Glomerular endothelial cell (primary cell): Measurements from ENCODE around the gene BRMS1L. TPM values are rescaled to one million over a fixed set of nuclear protein-coding genes. Genes with fewer than 3 reads are reported as not detected.
A peak's percentile ranks its signal among the peaks of the same experiment; 100 is the strongest.
"Not testable (repeated sequence)": the region's sequence is repeated elsewhere in the genome, so short reads cannot be mapped to it uniquely, and the experiment has no call there.

Experiments
- DNase-seq: peaks from one replicate; pipeline ENCODE4 v3.0.0-alpha.2; 2011; ENCODE audit warnings: low read depth, low spot score; ENCODE audit errors: extremely low read depth
- total RNA-seq: library from RNA; depleted of rRNA; stranded (reverse); fragments of >200 nt; gene quantifications from 2 replicates; pipeline ENCODE4 v1.2.3, GENCODE V29; 2015

BRMS1L gene
- total RNA-seq, 1 donor from 2014 or later: 5.3 TPM

DNA sequence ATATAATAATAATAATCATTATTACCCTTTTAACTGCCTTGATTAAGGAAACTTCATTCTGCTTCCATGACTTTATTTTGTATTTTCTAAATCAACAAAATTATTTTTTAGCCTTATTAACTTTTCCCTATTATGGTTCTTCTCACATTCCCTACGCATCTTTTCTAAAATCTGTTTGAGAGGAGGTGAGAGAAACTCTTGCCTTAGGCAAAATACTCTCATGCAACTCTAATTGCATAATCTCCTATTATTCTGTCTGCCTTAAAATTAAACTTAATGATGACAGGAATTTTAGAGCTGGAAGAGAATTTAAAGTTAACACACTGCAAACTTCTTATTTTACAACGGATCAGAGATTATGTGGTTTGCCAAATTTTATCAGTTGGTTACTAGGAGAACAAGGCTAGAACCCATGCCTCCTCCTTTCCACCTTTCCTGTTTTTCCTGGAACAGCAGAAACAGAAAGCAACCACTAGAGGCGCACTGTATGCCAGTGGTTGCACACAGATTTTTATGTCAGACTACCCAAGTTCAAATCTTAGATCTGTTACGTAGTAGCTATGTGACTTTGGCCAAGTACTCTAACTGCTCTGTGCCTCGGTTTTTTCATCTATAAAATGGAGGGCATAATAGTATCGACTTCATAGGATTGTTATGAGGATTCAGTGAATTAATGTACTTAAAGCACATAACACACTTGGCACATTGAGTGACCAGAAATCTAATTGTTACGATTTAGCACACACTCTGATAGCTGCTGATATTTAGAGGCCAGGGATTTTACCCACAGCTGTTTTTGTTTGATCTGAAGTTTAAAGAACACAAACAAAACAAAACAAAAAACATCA, 4.3 kb upstream of the BRMS1L start:
- no peak for DNase-seq

DNA sequence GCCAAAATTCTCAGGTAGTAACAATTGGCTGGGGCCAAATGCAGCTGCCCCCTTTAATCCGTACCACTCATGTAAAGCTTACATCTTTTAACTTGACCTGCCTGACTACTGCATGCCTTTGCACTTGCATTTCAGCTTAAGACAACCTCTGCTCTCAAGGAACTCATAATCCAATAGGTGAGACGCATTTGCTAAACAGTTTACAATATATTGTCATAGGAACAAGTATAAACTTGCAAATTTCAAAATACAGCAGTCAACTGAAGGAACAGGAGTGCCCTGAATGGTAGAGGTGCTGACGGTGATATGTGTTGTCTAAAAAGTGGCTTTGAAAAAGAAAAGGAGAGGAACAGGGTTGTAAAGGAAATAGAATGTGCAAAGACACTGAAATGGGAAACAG, 3.6 kb upstream of the BRMS1L start:
- no peak for DNase-seq

DNA sequence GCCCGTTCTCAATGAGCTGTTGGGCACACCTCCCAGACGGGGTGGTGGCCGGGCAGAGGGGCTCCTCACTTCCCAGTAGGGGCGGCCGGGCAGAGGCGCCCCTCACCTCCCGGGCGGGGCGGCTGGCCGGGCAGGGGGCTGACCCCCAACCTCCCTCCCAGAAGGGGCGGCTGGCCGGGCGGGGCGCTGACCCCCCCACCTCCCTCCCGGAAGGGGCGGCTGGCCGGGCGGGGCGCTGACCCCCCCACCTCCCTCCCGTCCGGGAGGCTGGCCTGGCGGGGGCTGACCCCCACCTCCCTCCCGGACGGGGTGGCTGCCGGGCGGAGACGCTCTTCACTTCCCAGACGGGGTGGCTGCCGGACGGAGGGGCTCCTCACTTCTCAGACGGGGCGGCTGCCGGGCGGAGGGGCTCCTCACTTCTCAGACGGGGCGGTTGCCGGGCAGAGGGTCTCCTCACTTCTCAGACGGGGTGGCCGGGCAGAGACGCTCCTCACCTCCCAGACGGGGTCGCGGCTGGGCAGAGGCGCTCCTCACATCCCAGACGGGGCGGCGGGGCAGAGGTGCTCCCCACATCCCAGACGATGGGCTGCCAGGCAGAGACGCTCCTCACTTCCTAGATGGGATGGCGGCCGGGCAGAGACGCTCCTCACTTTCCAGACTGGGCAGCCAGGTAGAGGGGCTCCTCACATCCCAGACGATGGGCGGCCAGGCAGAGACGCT, 1.5 kb upstream of the BRMS1L start:
- DNase-seq: not testable (repeated sequence)

DNA sequence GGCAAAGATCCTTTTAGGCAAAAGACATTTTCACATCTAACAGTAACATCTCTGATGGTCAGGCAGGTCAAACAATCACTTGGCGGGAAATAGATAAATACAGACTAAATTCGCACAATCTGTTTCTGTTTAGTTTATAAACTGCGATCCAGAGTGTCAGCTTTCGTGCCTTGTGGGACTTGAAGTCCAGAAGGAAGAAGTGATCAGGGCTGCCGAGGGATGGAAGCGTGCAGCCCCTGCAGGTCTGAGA, 245 bp upstream of the BRMS1L start:
- DNase-seq: peak; percentile 91

DNA sequence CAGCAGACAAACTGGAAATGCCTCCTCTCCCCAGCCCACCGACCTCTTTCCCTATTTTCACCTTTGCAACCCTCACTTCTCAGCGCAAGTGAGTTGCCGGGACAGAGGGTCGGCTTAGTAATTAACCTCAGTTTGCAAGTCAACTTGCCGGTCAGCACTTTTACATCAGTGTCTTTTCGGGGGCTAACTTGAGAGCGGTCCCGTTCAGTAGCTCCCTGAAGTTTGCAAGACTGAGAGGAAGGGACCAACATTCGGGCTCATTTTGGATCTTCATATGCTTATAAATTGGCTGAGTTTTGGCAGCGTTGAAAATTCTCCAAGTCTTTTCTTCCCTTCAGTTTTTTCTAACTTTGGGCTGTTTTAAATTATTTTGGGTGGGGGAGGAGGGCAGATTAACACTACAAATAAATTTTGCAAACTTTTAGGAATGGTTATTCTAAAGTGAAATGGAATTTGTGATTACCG, 846 bp downstream of the BRMS1L start:
- DNase-seq: no peak

DNA sequence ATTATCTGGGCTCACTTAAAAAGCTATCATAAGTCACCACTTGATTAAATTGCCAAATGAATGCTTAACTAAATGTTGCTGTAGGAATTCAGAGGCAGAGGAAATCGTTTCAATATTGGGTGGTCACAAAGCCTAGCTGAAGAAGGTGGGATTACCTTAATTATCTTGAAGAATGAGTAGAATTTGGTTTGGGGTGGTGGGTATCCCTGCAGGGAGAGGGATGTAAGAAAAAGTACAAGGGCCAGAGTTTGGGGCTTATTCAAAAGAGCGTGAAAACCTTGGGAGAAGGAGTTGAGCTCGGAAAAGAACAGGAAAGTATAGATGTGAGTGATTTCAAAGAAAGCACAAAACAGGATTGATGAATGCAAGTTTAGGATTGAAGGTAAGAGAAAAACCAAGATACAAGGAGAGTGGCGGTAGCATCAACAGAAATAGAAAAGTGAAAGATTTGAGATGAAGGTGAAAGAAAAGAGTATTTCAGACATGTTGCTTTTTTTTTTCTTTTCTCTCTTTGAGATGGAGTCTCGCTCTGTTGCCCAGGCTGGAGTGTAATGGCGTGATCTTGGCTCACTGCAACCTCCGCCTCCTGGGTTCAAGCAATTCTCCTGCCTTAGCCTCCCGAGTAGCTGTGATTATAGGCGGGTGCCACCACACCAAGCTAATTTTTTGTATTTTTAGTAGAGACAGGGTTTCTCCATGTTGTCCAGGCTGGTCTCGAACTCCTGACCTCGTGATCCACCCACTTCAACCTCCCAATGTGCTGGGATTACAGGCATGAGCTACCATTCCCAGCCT, 1.7 kb downstream of the BRMS1L start:
- no peak for DNase-seq

DNA sequence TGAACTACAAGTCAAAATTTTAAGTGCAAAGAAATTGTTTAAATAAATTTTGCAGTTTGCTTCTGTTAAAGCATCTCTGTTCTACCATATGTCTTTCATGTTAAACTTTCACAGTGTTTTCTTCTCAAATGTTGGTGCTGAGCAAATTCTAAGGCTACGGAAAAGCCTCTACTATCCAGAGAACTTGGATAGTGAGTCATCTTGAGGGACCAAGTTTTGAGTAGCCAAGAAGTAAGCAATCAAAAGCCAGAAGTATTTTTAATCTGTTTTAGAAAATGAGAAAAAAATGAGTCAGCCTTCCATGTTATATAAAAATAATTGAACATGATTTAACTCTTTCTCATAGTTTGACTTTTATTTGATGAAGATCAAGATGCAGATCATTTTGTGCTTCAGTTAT, 3.3 kb downstream of the BRMS1L start:
- no peak for DNase-seq

DNA sequence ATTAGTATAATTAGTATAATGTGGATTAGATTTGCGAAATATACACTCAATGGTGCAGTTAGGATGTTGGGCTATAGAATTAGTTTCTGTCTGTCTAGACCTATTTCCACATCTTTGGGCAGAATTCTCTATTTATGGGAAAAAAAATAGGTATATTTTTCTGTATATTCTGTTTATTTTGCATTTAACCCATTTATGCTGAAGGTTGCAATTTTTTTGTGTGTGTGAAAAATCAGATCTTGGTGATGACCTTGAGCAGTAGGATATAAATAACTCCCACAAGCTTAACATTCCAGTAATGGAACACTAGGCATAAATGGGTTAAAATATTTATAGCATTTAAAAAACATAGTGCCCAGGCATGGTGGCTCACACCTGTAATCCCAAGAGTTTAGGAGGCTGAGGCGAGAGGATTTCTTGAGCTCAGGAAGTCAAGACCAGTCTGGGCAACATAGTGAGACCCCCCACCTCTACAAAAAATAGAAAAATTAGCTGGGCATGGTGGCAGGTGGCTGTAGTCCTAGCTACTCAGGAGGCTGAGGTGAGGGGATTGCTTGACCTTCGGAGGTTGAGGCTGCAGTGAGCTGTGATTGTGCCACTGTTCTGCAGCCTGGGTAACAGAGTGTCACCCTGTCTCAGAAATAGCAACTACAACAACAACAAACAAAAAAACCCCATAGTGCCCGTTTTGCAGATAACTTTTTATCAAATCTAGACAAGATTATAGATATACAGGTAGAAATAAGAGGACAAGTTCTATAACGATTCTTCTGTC, 9.3 kb downstream of the BRMS1L start:
- DNase-seq: no peak

DNA sequence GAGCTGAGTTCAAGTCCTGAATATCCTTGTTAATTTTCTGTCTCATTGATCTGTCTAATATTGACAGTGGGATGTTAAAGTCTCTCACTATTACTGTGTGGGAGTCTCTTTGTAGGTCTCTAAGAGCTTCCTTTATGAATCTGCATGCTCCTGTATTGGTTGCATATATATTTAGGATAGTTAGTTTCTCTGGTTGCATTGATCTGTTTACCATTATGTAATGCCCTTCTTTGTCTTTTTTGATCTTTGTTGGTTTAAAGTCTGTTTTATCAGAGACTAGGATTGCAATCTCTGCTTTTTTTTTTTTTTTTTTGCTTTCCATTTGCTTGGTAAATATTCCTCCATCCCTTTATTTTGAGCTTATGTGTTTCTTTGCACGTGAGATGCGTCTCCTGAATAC, 15.6 kb downstream of the BRMS1L start:
- DNase-seq: not testable (repeated sequence)

DNA sequence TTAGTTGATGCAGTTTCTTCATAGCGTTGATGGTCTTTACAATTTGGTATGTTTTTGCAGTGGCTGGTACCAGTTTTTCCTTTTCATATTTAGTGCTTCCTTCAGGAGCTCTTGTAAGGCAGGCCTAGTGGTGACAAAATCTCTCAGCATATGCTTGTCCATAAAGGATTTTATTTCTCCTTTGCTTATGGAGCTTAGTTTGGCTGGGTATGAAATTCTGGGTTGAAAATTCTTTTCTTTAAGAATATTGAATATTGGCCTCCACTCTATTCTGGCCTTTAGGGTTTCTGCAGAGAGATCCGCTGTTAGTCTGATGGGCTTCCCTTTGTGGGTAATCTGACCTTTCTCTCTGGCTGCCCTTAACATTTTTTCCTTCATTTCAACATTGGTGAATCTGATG, 16.1 kb downstream of the BRMS1L start:
- not testable (repeated sequence) for DNase-seq

DNA sequence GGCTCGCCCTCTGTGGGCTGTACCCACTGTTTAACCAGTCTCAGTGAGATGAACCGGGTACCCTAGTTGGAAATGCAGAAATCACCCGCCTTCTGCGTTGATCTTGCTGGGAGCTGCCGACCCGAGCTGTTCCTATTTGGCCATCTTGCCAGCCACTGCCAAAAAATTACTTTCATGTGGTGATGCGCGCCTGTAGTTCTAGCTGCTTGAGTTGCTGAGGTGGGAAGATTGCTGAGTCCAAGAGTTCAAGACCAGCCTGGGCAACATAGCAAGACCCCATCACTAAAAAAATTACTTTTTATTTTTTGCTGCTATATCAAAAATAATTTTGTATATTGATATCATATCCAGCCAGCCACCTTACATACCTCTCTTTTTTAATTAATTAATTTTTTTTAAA, 18.4 kb downstream of the BRMS1L start:
- no peak for DNase-seq

DNA sequence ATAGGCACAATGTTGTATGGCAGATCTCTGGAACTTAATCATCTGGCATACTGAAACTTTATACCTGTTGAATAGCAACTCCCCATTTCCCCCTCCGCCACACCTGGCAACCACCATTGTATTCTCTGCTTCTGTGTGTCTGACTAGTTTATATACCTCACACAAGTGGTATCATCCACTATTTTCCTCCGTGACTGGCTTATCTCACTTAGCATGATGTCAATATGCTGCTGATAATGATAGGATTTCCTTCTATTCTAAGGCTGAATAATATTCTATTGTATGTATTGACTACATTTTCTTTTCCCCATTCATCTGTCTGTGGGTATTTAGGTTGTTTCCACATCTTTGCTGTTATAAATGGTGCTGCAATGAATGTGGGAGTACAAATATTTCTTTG, 21.5 kb downstream of the BRMS1L start:
- DNase-seq: no peak

DNA sequence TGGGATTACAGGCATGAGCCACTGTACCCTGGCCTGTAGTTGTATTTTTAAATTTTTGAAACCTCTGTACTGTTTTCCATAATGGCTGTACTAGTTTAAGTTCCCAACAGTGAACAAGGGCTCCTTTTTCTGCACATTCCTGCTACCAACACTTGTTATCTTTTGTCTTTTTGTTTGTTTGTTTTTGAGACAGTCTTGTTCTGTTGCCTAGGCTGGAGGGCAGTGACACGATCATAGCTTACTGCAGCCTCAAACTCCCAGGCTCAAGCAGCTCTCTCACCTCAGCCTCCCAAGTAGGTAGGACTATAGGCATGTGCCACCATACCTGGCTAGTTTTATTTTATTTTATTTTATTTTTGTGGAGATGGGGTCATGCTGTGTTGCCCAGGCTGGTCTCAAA, 23.0 kb downstream of the BRMS1L start:
- DNase-seq: no peak

DNA sequence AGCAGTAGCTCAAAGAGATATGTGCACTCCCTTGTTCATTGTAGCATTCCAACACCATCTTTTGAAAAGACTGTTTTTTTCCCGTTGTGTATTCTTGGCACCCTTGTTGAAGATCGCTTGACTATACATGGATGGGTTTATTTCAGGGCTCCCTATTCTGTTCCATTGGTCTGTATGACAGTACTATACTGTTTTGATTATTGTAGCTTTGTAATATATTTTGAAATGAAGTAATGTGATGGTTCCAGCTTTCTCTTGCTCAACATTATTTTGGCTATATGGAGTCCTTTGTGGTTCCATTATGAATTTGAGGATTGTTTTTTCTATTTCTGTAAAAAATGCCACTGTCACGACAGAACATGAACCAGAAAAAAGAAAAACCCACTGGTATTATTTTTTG, 25.7 kb downstream of the BRMS1L start:
- no peak for DNase-seq

DNA sequence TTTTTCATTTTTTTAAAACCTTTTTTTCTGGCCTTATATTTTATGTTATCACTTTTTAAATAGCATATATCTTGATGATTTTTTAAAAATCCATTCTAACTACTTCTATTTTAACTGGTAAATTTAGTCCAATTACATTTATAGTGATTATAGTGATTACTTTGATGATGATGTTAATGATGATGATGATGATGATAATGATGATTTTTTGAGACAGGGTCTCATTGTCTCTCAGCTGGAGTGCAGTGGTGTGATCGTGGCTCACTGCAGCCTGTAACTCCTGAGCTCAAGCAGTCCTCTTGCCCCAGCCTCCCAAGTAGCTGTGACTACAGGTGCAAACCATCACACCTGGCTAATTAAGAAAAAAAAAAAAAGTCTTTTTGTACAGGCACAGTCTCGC, 27.1 kb downstream of the BRMS1L start:
- no peak for DNase-seq

DNA sequence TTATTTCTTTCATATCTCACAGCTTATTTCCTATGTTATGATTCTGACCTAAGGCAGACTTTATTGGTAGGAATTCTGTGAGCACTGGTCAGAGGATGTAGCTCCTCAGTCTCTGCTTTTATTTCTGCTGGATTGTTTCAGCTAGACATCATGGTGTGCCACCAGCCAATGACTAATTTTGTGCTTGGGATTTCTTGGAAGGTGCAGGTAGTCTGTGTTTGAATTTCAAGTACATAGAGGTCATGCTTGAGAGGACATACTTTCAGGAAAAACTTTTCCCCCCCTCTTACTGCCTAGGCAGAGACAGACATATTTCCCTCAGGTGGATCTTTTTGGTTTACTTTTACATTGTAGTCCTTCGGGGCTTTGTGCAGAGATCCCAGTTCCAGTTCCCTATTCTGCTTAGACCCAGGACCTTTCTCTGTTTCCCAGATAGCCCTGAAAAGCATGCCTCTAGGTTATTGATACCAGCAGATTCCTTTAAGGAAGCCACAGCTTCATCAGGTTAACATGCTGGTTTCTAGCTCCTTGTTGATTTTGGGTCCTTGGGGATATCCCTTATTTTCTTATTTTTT, 28.6 kb downstream of the BRMS1L start:
- DNase-seq: no peak

DNA sequence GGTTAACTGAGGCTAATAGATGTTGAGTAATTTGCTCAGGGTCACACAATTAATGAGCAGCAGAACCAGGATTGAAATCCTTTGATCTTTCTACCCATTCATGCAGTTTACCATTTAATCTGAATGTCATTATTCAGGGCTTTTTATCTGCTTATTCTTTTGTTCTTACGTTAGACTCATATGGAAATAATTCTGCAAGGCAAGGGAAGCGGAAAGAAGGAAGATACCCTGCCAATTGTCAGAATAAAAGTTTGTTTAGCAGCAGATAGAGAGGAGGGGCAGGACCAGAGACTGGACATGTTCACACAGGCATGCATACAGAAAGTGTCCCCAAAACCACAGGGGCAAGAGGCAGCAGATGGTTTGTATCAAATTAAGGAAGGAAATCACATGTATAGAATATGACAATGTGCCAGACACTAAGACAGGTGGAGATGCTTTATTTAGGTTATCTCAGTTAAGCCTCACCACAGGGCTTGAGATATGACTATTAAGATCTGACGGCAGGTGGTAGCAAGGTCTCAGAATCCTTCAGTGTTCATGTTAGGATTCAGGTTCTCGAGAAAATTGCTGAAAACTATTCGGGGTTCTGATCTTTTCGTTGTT, 29.8 kb downstream of the BRMS1L start:
- DNase-seq: no peak

DNA sequence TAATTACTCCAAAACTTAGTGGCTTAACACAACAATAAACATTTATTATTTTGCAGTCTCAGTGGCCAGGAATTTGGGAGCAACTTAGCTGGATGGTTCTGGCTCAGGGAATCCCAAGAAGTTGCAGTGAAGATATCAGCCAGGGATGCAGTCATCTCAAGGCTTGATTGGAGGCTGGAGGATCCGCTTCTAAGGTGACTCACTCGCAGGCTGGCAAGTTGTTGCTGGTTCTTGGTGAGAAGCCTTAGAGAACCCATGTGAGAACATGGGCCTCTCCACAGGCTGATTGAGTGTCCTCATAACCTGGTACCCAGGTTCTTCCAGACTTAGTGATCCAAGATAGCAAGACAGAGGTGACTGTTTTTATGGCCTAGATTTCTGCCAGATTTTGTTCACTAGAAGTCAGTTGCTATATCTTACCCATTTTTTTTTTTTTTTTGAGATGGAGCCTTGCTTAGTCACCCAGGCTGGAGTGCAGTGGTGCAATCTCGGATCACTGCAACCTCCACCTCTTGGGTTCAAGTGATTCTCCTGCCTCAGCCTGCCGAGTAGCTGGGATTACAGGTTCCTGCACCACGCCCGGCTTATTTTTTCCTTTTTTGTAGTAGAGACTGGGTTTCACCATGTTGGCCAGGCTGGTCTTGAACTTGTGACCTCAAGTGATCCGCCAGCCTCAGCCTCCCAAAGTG, 32.5 kb downstream of the BRMS1L start:
- DNase-seq: no peak

DNA sequence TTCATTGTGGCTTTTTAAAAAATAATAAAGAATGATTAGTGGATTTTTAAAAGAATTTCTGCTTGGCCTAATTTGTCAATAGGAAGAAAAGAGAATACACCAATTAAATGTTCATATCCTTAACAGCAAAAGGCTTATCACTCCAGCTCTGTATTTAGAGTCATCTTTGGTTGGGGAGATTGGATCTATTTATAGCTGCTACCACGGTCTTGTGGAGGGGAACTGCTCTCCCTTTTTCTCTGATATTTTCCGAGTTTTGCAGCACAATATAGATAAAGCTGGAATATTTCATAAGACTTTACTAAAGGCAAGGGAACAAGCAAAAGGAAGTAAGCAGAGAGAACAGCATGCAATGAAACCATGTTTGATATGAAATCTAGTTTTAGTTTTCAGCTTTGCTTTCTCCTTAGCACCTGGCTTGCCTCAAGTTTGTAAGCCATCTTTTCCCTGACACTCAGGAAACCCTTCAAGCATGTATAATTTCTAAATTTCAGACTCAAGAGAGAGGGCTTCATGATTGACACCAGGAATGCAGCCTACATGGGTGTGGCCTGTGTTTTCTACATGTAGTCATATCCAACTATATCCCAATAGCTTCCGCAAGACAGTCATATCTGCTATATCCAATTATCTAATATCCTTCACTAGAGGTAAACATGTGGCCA, 35.2 kb downstream of the BRMS1L start:
- DNase-seq: no peak
